HG03571 (cell line): ENCODE results near the gene YAE1.

Experiments
- ATAC-seq: cut with Tn5 transposase; IDR thresholded peaks from one replicate; pipeline ENCODE4 v1.9.1; 2021; ENCODE audit not compliant: unreplicated experiment

YAE1 gene

DNA sequence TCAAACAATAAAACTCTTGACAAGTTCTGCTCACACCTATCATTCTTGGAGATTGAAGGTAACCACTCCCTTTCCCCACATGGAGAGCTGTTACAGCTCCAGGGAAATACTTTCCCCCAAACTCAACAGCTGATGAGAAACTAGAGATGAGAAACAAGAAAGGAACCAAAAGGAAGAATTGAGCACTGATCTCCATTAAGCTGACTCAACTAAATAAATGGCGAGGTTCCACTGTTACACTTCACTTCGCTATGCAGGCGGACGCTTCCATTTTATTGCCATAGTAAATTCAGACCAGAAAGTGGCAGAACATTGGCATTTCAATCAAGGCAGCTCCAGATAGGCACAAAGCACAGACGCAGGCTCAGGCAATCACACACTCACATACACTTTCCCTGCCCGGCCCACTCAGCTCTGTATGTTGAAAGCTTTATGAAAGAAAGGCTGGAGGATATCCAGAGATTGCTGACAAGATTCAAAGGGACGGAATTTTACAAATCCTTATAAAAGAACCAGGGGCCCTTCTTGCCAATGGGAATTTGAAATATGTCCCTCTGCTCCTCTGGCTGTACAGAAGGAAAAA lies 11.5 kb upstream of the YAE1 start:
- ATAC-seq, result no peak

DNA sequence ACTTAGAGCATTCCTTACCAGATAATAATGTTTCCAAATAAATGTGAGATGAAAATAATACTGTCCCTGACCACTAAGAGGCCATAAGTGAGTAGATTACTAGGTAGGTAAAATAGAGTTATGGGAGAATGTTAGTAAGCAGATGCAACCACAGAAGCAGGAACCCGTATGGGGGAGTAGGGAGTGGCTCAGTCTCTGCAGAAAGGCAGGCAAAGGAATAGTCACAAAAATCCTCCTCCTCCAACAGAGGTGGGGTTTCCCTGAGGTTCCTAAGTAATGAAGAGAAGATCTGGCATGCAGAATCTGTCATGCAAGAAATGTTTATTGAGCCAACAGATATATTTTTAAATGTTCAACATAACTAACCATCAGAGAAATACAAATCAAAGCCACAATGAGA lies 9.0 kb upstream of the YAE1 start:
- no peak for ATAC-seq

DNA sequence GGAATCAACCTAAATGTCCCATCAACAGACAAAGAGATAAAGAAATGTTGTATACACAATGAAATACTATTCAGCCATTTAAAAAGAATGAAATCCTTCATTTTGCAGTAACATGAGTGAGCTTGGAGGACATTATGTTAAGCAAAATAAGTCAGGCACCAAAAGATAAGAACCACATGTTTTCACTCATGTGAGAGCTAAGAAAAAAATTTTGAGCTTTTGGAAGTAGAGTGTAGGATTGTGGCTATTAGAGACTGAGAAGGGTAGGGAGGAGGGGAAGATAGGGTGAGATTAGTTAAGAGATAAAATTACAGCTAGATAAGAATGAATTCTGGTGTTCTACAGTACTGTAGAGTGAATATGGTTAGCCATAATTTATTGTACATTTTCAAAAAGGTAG lies 8.3 kb upstream of the YAE1 start:
- ATAC-seq, result no peak

DNA sequence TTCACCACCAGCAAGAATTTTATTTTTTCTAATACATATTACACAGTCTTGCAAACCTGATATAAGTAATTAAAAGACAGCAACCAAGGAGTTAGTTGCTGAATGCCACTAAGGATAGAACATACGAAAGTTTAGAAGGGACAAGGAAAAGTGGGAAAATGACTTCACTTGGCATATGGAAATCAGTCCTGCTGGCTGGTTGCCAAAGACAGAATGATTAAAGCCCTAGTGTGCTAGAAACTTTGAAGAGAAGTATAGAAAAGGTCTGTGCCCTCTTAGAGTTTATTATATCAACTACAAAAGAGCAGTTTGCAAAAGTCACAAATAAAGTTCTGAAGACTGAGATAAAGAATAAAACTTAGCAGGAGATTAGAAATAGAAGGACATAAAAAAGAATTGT lies 5.8 kb upstream of the YAE1 start:
- ATAC-seq, result no peak

DNA sequence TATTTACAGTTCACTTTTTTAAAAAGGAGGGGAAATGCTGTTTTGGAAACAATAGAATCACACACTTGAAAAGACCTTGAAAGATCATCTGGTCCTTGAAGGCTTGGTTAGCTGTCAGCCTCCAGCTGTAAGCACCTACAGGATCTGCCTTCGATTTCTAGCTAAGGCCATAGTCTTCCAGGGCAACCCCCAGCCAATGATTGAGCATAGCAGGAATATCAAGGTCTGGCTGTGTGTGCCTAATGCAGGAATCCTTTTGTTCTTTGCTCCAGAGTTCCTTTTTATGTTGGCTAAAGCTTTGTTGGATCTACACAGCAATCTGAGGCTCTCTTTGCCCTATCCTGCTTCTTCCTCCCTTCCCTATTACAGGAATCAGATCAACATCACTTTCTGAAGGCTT lies 5.2 kb upstream of the YAE1 start:
- no peak for ATAC-seq

DNA sequence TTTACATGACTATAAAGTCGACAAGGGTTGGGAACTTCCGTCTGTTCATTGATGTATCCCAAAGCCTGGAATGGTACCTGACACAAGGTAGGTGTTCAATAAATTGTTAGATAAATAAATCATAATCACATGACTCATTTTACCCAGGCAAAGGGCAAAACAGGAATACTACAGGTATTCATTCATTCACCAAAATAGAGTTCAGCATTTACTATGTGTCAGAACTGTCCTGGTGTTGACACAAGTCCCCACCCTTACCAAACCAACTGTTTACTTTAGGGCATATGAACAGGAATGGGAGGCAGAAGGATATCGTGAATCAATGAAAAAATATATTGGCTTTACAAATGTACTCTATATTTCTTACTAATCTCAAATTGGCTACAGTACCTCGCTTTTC lies 666 bp upstream of the YAE1 start:
- no peak for ATAC-seq

DNA sequence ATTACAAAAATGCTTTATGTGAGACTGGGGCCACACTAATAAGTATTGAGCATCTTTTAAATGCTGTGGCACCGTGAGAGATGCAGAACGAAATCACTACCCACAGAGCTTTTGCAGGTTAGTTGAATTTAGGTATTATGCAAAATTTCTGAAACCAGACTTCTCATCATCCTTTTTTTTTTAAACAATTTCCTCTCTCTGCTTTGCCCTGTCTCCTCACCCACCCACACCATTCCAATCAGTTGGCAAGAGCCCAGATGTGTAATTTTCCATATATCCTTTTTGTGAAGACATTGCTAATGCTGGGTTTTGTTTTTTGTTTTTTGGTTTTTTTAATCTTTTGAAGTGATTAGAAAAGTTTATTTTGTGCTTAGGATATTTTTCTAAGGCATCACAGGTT lies 1.1 kb downstream of the YAE1 start:
- ATAC-seq, result no peak

DNA sequence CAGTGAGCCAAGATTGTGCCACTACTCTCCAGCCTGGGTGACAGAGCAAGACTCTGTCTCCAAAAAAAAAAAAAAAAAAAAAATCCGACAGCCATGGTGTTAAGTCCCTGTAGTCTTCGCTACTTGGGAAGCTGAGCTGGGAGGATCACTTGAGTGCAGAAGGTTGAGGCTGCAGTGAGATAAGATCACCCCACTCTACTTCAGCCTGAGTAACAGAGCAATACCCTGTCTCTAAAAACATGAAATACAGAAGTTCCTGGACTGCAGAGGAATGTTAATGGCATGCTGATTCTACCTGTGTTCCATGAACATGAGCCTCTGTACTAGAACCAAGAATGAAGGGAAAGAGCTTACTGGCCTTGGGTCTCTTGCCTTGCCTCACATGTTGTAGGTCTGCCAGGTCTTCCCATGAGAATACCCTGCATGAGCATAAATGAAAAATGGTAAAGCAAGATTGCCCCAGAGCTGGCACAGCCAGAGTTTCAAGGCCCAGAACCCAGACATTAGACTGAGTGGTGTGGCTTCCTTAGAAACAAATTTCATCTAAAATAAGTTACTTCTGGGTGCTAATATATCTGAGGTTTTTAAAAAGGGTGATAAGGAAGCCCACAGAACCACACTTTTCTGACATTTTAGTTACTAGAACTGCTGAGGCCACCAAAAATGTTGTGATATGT lies 8.6 kb downstream of the YAE1 start:
- no peak for ATAC-seq

DNA sequence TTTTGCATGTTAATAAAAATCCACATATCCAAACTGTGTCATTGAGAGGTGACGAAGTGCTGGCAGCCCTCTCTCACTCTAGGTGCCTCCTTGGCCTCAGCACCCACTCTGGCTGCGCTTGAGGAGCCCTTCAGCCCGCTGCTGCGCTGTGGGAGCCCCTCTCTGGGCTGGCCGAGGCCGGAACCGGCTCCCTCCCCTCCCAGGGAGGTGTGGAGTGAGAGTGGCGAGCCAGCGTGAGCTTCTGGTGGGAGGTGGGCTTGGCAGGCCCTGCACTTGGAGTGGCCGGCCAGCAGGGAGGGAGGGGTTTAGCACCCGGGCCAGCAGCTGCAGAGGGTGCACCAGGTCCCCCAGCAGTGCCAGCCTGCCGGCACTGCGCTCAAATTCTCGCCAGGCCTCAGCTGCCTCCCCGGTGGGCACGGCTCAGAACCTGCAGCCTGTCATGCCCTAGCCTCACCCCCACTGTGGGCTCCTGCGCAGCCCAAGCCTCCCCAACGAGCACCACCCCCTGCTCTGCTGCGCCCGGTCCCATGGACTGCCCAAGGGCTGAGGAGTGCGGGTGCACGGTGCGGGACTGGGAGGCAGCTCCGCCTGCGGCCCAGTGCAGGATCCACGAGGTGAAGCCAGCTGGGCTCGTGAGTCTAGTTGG lies 11.1 kb downstream of the YAE1 start:
- no peak for ATAC-seq

DNA sequence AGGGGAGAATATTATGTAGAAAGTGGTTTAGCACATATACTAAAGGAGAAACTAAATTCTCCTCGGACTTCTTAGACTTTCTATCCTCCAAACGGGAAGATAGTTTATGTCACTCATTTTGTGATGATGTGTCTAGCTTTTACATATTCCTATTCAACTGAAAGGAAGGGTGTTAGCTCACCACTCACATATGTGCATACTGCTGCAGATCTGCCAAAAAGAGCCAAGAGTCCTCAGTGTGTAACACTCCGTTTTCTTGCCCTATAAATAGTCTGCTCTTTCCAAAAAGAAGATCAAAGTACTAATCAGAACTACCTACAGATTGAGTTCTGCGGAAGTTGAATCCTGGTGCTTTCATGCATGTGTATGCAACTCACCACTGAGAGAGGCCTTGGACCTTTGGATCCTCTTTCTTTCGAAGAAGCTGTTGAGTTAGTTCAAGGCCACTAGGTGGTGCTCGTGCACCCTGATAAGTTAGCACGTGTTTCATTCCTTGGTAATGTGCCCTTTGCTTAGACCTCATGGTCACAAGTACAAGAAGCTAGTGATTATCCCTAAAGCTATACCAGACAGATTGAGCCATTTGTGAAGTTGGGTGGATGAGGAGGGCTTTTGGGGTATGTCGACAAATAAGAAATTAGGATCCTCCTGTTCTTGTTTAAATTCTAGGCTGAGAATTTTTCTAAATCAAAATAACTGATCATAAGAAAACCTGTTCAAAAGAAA lies 14.1 kb downstream of the YAE1 start:
- ATAC-seq, result peak; percentile 64

DNA sequence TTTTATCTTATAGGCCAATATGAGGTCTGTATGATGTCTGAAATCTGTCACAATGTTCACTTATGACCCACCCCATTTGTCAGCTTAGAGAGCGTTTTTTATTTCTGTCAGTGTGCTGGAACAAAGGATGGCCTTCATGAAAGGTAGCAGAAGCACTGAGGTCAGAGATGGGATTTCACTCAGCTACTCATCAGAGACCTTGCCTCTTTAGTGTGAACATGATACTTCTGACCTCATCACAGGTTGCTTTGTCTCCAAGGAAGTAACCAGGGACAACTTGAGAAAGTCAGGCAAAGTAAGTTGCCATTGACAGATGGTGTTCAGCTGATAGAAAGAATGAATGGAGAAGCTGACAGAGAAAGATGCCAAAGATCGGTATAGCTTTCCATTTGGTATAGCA lies 16.3 kb downstream of the YAE1 start:
- no peak for ATAC-seq

DNA sequence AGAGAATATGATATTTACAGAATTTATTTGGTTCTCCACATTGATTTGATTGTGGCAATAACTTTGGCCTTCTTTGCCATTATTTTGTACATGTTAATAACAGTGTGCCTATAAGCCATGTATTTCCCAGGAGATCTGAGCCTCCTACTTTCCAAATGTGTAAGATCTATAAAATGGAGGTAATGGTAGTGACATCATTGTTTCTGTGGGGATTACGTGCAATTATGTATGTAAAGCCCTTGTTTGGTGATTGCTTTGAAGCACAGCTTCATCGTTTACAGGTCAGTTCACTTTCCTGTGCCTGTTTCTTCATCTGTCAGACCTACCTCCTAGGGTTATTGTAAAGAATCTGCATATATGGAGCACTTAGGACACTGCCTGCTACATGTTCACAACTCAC lies 17.3 kb downstream of the YAE1 start:
- ATAC-seq, result no peak

DNA sequence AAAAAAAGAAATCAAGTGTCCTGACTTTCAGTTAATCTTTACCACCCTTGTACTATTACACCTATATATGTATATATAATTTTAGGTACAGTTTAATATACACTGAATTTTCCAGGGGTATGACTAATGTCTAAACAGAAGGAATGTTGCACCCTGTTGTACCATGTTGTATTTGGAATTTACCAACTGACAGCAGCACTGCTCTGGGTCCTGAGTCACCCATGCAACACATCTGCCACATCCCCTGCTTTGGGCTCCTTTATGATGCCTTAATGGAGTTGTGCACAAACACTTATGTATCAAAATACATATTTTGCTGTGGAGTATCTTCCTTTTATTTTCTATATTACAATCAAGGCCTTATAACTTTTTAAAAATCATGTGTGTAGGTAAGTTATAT lies 21.2 kb downstream of the YAE1 start:
- ATAC-seq, result no peak

DNA sequence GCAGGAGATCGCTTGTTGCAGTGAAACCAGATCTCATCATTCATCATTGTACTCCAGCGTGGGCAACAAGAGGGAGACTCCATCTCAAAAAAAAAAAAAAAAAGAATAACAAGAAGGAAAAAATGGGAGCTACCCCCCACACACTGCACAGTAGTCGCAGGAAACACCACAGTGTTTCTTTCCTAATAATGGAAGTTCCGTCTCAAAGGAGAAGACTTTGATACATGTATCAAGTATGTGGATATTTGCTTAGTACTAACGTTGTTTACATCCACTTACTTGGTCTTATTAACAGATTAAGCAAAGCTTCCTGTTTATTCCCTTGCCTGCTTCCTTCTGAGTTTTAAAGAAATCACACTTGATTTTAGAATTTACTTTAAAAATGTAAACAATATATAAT lies 22.2 kb downstream of the YAE1 start:
- ATAC-seq, result no peak

DNA sequence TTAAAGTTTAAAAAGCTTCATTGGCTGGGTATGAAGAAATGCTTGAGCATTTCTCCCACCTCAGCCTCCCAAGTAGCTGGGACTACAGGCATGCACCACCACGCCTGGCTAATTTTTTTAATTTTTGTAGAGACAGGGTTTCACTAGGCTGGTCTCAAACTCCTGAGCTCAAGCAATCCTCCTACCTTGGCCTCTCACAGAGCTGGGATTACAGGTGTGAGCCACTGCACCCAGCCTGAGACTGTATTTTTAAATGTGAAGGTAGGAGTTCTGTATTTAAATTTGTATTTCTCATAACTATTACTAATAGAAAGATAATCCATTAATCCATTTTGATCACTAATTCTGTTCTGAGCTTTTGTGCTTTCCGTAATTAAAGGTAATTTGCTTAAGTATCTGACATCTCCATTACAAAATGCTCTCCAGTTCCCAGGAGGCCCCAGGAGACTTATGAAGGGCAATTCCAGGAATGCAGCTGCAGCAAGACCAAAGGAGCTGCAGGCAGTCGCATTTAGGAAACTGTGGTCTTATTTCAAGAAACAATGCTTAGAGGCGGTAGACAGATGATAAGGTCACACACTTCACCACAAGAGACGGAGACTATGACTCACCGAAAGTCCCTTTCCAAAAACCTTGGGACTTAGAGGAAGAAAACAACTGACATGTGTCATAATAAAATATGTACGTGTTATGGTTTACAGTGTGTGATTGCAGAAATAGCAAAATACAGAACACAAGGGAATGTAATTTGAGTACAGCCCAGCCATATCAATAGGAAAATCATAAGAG lies 23.3 kb downstream of the YAE1 start:
- ATAC-seq, result peak; percentile 79

DNA sequence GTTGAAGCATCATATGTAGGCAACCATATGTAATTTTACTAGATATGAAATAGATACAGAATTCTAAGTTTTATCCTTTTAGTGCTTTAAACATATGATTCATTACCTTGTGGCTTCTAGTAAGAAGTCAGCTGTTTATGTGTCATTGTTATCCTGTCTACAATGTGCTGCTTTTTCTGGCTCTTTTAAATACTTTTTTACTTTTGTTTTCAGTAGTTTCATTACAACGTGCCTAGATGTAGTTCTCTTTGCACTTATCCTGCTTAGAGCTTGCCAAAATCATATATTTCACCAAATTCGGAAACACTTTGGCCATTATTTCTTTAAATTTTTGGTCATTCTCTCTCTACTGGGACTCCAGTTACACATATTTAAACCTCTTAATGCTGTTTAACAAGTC lies 26.4 kb downstream of the YAE1 start:
- no peak for ATAC-seq

DNA sequence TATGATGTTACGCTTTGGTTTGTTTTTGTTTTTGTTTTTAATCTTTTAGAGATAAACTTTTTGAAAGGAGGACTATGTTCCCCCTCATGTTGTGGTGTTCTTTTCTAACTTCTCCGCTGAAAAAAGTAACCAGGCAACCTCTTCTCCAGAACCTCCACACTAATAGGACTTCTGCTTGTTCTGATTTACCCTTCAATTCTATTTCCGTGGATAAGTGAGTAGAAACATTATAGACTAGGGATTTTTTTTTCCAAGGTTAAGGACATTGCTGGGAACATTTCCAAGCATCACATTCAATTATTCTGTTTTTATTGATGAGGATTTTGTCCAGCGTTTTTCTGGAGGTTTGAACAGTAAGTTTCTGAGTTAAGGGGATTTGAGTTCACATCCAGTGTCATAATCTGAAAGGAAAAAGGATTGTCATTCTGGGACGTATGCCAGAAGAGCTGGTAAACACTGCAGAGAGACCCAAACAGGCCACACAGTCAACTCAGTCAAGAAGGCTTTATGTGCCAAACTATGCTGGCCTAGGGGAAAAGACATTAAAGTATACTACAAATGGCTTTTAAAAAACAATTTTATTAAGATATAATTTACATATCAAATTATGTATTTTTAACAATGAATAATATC lies 28.9 kb downstream of the YAE1 start:
- no peak for ATAC-seq

DNA sequence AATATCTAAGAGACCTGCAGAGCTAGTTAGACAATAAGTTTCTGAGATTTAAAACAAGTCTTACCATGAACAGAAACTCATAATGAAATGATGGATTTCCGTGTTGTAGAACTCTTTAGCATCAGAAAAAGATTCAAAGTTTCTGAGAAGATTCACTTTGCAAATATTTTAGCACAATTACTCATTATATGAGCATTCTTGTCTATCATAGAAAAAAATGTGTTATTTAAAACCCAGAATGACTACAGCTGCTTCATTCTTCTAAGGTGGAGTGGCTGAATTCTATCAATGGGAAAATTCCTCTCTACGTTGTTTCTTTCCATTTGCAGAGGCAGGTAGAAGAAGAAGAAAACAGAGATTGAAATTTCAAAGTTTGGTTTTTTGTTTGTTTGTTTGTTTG lies 36.1 kb downstream of the YAE1 start:
- ATAC-seq, result no peak

DNA sequence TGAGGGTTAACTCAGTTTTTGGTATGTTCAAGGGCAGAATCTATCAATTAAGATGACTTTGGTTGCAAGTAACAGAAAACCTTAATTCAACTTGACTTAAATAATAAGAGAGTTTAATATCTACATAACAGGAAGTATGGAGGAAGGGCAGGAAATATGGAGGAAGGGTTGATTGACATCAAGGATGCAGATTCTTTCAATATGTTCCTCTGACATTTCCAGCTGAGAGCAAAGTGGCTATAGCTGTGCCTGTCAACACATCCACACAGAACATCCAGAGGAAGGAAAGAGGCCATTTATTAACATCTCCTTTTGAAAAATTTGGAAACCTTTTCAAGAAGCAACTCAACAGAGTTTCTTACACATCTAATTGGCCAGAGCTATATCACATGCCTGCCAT lies 37.7 kb downstream of the YAE1 start:
- ATAC-seq, result no peak

DNA sequence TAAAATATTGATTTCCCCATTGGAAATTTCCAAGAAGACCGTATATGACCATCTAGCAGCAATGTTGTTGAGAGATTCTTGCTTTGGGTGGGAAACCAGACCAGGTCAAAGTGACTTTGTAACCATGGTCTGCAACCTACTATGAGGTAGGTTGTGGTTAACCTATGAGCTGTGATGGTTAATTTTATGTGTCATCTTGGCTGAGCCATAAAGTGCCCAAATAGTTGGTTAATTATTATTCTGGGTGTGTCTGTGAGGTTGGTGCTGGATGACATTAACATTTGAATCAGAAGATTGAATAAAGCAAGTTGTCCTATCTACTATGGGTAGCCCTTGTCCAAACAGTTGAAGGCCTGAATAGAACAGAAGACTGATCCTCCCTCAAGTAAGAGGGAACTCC lies 38.9 kb downstream of the YAE1 start:
- ATAC-seq, result peak; percentile 57

DNA sequence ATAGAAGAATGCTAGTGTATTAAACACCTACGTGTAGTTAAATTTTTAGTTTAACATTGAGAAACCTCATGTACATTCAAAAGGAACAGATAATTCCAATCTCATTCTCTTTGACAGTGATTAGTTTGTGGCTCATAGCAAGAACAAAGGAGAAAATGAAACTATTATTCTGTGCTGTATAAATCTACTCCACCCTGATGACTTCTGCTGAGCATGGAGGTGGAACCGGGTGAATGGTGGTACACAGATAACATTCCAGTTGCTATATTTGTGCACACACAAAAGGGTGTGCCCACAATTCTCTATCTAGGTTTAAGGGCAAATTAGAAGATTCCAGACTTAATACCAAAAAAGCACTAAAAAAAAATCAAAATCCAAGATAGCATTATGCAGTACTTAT lies 40.1 kb downstream of the YAE1 start:
- ATAC-seq, result no peak
